ENCODE measurements around the gene PPP1R14D.

Gene PPP1R14D

DNA sequence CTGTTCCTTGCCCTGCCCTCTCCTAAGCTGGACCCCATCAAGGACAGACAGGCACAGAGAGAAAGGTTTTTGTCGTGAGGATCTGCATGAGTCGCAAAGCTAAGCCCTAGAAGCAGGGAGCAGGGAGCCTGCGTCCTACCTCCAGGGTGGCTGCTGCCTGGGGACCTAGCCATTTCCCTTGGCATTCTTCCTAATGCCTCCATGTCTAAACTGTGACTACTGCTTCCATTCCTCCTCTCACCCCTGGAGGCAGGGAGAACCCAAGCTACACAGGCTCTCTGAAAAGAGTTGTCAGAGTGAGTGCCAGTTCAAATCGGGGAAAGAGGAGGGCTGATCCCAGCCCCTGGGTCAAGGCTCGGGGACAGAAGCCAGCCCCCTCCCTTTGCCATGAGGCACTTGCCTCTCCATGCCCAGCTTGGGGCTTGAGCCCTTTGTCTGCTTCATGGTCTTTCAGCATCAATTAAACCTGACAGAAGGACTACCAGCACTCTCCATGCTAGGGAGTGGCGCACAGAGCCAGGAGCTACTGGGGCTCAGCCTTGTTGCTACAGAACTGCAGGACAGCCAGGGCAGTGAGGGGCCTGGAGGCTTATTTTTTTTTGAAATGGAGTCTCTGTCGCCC, 62.2 kb downstream of the PPP1R14D start:
- no peak for DNase-seq (ENCODE audit: low read depth)
- TF ChIP-seq CTCF (IDR thresholded peaks at IDR 0.05; ENCODE audit: insufficient read depth, low read depth, low read length, missing control alignments), result no peak
- H3K4me3 ChIP-seq (ENCODE audit: low read depth, low read length), result no peak overlapping the region

Measured in GM12865 (cell line).